H1 (cell line): ENCODE results near the gene RNU7-1. TPM values are rescaled to one million over a fixed set of nuclear protein-coding genes. Genes with fewer than 3 reads are reported as not detected.

Source experiments
- EZH2 ChIP-seq: fragments of 200-600 bp; sonication (generic); IDR thresholded peaks from 2 replicates; pipeline ENCODE4 v1.7.1; 2012; ENCODE audit warnings: low read depth, mild to moderate bottlenecking, moderate library complexity, low read length, inconsistent platforms; ENCODE audit not compliant: severe bottlenecking
- polyA plus RNA-seq, 7 experiments: library from polyadenylated mRNA; depleted of rRNA in 3 of 7; stranded (reverse) in 5 of 7; unstranded in 2 of 7; fragments of >200 nt in 5 of 7; fragments of 200-250 nt in 2 of 7; gene quantifications; 1 replicate in 5 of 7; 2 replicates in 1 of 7; 4 replicates in 1 of 7; pipeline versions ENCODE4 v1.2.1 to v1.2.3, GENCODE V29; 2011 to 2013; ENCODE audit warnings: missing spikeins in 2 of 7, mixed read lengths in 2 of 7
- total RNA-seq: library from RNA; stranded (reverse); fragmentation: NEBNext Ultra II Directional; extraction: Animal tissue kit (Norgen Biotek cat#: 25700); gene quantifications from 2 replicates; pipeline ENCODE4 v1.2.1, GENCODE V29; 2021

Gene RNU7-1
- total and polyA plus RNA-seq, 2 of the 8 experiments (the other 6 are each of a cell fraction or from before 2014, with no cell fraction given), result not detected

DNA sequence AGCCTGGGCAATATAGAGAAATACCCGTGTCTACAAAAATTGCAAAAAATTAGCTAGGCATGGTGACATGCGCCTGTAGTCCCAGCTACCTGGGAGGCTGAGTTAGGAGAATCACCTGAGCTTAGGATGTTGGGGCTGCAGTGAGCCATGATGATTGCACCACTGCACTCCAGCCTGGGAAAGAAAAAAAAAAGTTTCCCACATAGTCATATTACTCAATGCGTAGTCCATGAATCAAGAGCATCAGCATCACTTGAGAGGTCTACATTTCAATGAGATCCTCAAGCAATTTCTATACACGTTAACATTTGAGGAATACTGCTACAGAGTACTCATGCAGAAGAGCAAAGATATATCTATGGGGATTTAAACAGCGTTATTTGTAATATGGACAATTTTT is 44.2 kb upstream of the RNU7-1 start (continued):
- TF ChIP-seq EZH2, result no peak
